ENCODE results near the gene SAP30BP.
"Not testable (repeated sequence)": the region's sequence is repeated elsewhere in the genome, so short reads cannot be mapped to it uniquely, and the experiment has no call there.

Gene SAP30BP

GRCh38 chr17:75634376-75634740 lies 32.8 kb upstream of the SAP30BP start:
- no peak for DNase-seq

GRCh38 chr17:75634754-75635609 lies 32.2 kb upstream of the SAP30BP start:
- no peak for DNase-seq

DNA sequence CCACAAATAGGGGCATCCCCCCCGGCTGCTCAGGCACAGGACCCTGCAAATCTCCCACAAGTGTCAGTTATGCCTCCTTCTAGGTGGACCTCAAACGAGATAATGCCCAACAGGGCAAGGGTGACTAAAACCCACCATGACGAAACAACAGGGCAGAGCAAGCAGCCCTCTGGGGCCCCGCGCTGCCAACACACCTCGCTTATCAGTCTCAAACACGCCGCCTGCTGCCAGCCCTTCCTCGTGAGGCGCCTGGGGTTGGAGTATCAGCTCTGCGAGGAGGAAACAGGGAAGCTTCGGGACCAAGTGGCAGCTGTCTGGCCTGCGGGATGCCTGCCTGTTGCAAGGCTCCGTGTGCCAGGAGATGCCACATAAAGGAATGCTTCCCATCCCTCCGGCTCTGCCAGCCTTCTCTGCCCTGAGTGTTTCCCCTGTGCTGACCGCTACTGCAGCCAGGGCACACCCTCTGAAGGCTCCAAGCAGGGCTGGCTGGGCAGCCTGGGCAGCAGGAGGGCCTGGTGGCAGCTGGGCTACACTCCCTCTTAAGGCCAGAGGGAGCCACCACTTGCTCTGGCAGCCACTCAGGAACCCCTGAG lies 31.4 kb upstream of the SAP30BP start:
- no peak for DNase-seq

- DNase-seq, result no peak
Measured at GRCh38 chr17:75636381-75637142, 30.6 kb upstream of the SAP30BP start.

GRCh38 chr17:75637143-75637538 lies 30.0 kb upstream of the SAP30BP start:
- DNase-seq, result no peak

GRCh38 chr17:75637551-75637950 lies 29.6 kb upstream of the SAP30BP start:
- DNase-seq, result no peak

- DNase-seq, result not testable (repeated sequence)
Measured at GRCh38 chr17:75638039-75638438, 29.1 kb upstream of the SAP30BP start.

GRCh38 chr17:75638893-75639292 lies 28.2 kb upstream of the SAP30BP start:
- DNase-seq, result no peak

DNA sequence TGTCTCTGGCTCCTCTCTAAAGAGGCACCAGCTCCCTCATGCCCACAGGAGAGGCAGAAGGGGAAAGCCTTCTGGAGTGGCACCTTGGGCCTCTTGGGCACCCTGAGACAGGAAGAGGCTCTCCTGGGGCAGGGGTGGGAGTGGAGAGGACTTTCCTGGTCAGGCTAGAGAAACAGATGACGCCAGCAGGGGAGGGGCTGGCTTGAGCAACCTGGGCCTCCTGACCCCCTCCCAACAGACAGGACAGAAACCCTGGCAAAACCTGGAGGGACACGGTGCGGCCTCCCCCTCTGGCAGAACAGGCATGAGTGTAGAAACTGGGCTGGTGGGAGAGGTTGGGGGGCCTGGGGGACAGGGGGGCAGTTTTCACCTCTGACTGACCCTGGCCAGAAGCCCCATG lies 27.8 kb upstream of the SAP30BP start:
- DNase-seq, result no peak

- DNase-seq, result no peak
Measured at GRCh38 chr17:75639771-75640555, 27.2 kb upstream of the SAP30BP start.

DNA sequence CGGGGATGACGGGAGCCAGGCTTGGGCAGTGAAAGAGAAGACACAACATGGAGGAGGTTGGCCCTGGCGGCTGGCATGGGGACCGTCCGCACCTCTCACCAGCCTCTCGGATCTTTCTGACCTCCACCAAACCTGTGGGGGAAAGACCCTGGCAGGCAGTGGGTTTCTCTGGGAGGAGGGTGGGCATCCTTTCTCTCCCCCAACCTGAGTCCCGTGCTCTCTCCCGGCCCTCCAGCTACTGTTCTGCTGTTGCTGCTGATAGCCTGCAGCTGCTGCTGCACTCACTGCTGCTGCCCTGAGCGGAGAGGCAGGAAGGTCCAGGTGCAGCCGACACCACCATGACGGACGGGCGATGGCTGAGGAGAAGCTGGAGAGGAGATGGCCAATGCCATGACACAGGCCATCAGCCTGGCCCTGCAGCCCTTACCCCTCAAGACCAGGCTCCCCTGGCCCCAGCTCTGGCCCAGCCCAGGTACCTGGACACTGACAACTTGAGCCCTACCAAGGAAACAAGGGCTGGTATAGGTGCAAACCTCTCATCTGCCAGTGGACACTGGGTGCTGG lies 26.5 kb upstream of the SAP30BP start:
- DNase-seq, result no peak

DNA sequence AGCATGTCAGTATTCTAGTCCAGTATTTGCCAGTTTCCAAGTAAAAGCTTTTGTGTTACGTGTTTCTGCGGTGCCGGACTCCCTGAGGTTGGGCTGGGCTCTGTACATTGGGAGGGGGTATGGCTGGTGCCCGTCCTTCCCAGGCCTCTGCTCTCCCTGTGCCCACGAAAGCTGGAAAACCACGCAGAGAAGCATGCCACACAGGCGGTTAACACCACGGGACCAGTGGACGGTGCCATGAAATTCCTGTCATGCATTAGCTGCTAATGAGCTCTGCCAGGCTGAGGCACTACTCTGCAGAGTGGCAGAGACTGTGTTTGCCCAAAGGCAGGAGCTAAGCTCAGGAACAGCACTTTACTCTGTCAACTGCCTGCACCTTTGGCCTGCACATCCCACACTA lies 25.8 kb upstream of the SAP30BP start:
- DNase-seq, result no peak

DNA sequence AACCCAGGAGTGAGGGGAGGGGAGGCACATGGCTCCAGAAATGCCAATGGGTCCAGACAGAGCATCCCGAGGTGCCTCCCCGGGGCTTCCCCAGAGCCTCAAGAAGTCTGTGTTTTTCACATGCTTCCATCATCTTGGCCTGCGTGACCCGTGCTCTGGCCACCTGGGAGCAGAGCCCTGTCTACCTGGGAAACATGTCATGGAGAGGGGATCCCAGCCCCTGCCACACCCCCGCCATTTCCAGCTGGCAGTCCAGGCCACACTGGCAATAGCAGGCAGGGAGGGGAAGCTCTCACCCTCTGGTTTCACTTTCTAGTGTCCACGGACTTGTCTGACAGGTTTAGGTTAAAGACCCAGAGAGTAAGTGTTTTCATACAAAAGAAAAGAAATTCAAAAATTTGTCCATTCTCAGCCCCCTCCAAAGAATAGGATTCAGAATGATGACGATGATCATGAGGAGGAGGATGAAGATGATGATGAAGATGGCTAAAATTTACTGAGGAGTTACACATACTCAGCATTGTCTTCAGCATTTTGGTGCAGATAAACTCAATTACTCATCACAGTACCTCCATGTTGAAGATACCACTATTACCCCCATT lies 24.9 kb upstream of the SAP30BP start:
- DNase-seq, result no peak

GRCh38 chr17:75642784-75643642 lies 24.1 kb upstream of the SAP30BP start:
- DNase-seq, result no peak

GRCh38 chr17:75643643-75644017 lies 23.5 kb upstream of the SAP30BP start:
- DNase-seq, result no peak

GRCh38 chr17:75645501-75645888 lies 21.6 kb upstream of the SAP30BP start:
- DNase-seq, result peak; percentile 32

GRCh38 chr17:75645889-75646637 lies 21.1 kb upstream of the SAP30BP start:
- DNase-seq, result no peak

- no peak for DNase-seq
Measured at GRCh38 chr17:75646638-75646992, 20.5 kb upstream of the SAP30BP start.

GRCh38 chr17:75647061-75647460 lies 20.1 kb upstream of the SAP30BP start:
- no peak for DNase-seq

- no peak for DNase-seq
Measured at GRCh38 chr17:75647921-75648320, 19.2 kb upstream of the SAP30BP start.

GRCh38 chr17:75649687-75650086 lies 17.5 kb upstream of the SAP30BP start:
- no peak for DNase-seq
